ENCODE results near the gene ANKS6. TPM values are rescaled to one million over a fixed set of nuclear protein-coding genes. Genes with fewer than 3 reads are reported as not detected.

The ANKS6 gene
- total RNA-seq, 2 donors from 2014 or later, result 19.5 to 22.0 TPM

DNA sequence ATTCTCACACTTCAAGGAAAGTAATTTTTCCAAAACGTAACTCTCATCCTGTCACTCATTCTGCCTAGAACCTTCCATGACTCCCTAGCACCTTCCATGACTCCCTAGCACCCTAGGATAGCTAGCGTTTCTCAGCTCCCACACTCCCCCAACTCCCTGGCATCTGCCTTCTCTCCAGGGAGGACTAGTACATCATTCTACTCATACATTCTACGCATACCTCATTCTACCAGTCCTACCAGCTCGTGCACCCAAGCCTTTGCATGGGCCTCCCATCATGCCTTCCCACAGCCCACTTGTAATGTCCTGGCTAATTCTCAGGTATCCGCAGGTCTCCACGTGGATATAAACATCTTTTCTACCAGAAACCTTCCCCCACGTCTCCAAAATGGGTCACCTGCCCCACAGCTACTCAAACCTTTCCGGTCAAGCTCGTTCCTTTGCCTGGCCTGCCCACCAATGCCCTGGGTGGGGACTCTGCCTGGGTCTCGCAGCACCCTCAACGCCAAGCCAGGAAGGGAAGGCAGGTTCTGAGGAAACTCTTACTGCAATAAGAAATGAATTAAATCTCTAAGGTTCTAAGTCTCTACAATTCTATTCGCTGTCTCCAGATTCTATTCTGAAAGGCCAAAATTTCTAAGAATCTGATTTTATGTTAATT, 930 bp downstream of the ANKS6 start:
- no peak overlapping the region for H3K27ac ChIP-seq
- no peak for DNase-seq
- H3K9ac ChIP-seq (ENCODE audit: low read depth in 2 of 2, low read length in 2 of 2), result peak overlapping the region; percentile 55 to 67
- H3K36me3 ChIP-seq, result no peaks in the 10 kb centered on the region
- H3K4me3 ChIP-seq, result peak overlapping the region; percentile 64
- no peaks in the 10 kb centered on the region for H3K27me3 ChIP-seq
- intact Hi-C loops (cut with DNase I), result no loop called here
- H3K9me3 ChIP-seq, result no peaks in the 10 kb centered on the region
- TF ChIP-seq, protein P1, sequence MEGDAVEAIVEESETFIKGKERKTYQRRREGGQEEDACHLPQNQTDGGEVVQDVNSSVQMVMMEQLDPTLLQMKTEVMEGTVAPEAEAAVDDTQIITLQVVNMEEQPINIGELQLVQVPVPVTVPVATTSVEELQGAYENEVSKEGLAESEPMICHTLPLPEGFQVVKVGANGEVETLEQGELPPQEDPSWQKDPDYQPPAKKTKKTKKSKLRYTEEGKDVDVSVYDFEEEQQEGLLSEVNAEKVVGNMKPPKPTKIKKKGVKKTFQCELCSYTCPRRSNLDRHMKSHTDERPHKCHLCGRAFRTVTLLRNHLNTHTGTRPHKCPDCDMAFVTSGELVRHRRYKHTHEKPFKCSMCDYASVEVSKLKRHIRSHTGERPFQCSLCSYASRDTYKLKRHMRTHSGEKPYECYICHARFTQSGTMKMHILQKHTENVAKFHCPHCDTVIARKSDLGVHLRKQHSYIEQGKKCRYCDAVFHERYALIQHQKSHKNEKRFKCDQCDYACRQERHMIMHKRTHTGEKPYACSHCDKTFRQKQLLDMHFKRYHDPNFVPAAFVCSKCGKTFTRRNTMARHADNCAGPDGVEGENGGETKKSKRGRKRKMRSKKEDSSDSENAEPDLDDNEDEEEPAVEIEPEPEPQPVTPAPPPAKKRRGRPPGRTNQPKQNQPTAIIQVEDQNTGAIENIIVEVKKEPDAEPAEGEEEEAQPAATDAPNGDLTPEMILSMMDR (IDR thresholded peaks at IDR 0.05), result no peak
- no peaks in the 10 kb centered on the region for H3K4me1 ChIP-seq

DNA sequence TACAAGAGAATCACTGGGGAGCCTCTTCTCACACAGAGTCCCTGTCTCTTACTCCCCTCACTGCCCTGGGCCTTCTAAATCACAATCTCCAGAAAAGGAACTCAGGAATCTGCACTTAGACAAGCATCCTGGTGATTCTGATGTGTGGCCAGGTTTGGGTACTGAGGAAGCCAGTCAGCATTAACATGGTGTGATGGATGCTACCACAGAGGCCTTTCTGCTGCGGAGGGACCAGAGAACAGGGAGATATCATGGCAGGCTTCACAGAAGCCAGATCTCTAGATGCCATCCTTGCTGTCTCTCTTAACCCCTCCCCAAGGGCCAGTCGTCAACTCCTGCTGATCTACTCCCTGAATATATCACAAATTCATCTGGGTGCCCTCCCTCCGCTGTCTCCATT, 1.6 kb downstream of the ANKS6 start:
- no peak for DNase-seq
- intact Hi-C loops (cut with DNase I), result loop anchor here (5.0 kb wide), 1 partner anchor 478 kb away; no protein-coding TSS in a partner anchor
- H3K27me3 ChIP-seq, result no peaks in the 10 kb centered on the region
- H3K9ac ChIP-seq (ENCODE audit: low read depth in 2 of 2, low read length in 2 of 2), result no peak overlapping the region
- no peaks in the 10 kb centered on the region for H3K9me3 ChIP-seq
- no peak overlapping the region for H3K27ac ChIP-seq
- H3K4me1 ChIP-seq, result no peaks in the 10 kb centered on the region
- H3K4me3 ChIP-seq, result no peak overlapping the region
- H3K36me3 ChIP-seq, result no peaks in the 10 kb centered on the region
- TF ChIP-seq, protein P1 (IDR thresholded peaks at IDR 0.05), result no peak

DNA sequence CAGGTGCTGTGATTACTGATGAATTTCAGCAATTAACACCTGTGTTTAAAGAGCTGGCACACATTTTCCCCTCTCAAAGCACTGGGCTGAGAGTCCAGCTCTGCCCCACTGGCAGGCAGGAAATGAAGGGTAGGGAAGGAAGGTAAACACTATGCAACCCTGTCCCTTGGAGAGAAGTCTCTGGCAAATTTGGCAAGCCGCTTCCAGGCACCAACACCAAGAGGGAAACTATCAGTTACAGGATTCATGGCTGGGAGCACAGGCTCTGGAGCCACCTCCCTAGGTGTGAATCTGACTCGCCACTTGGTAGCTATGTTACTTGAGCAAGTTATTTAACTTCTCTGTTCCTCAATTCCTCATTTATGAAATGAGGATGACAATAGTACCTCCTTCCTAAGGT, 3.3 kb downstream of the ANKS6 start:
- H3K9me3 ChIP-seq, result no peaks in the 10 kb centered on the region
- intact Hi-C loops (cut with DNase I), result loop anchor here (5.0 kb wide), 1 partner anchor 476 kb away; no protein-coding TSS in a partner anchor
- no peaks in the 10 kb centered on the region for H3K36me3 ChIP-seq
- H3K27ac ChIP-seq, result no peak overlapping the region
- no peak for DNase-seq
- no peak overlapping the region for H3K9ac ChIP-seq (ENCODE audit: low read depth in 2 of 2, low read length in 2 of 2)
- H3K4me1 ChIP-seq, result no peaks in the 10 kb centered on the region
- H3K27me3 ChIP-seq, result no peaks in the 10 kb centered on the region
- H3K4me3 ChIP-seq, result no peak overlapping the region
- TF ChIP-seq, protein P1 (IDR thresholded peaks at IDR 0.05), result no peak

DNA sequence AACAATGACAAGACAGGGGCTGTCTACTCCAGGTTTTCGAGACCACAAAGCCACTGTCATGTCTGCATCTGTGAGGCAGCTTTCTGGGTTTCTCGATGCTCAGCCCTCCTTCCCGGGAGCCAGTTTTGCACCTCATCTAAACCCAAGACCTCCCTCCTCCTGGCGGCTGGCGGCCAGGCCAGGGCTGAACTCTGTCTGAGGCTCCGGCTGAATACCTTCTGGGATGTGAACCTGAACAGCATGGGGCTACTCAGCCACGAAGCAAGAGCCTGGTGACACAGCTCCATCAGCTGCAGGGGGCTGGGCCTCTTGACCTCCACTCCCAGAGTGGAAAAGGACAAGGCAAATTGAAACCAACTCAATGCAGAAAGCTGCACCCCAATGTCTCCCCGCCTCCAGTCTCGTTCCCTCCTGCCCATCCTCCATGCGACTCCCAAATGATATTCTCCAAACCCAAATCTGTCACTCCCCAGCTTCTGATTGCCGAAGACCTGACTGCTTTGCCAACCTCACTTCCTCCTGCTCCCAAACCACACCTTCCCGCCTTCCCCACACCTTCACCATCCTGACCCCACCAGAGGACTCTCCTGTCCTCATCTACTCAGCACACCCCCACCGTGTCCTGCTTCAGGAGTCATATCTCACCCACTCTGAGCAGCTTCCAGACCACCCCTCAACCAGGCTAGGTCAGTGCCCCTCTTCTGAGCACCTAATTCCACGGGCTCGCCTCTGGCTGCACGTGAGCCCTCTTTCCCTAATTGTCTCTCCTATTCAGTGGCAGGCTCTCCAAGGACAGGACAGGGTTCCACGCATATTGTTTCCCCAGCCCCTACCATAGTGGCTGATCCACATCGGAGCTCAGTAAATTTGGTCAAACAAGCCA, 4.5 kb downstream of the ANKS6 start:
- Histone ChIP-seq H3K27me3 (no peaks in the 10 kb centered on the region), H3K4me3 (no peak overlapping the region), H3K27ac (no peak overlapping the region), H3K4me1 (no peaks in the 10 kb centered on the region), H3K9me3 (no peaks in the 10 kb centered on the region), H3K9ac (ENCODE audit: low read depth in 2 of 2, low read length in 2 of 2) (no peak overlapping the region), H3K36me3 (no peaks in the 10 kb centered on the region)
- DNase-seq, result no peak
- intact Hi-C loops (cut with DNase I), result loop anchor here (5.0 kb wide), 1 partner anchor 475 kb away; no protein-coding TSS in a partner anchor
- TF ChIP-seq, protein P1 (IDR thresholded peaks at IDR 0.05), result no peak

DNA sequence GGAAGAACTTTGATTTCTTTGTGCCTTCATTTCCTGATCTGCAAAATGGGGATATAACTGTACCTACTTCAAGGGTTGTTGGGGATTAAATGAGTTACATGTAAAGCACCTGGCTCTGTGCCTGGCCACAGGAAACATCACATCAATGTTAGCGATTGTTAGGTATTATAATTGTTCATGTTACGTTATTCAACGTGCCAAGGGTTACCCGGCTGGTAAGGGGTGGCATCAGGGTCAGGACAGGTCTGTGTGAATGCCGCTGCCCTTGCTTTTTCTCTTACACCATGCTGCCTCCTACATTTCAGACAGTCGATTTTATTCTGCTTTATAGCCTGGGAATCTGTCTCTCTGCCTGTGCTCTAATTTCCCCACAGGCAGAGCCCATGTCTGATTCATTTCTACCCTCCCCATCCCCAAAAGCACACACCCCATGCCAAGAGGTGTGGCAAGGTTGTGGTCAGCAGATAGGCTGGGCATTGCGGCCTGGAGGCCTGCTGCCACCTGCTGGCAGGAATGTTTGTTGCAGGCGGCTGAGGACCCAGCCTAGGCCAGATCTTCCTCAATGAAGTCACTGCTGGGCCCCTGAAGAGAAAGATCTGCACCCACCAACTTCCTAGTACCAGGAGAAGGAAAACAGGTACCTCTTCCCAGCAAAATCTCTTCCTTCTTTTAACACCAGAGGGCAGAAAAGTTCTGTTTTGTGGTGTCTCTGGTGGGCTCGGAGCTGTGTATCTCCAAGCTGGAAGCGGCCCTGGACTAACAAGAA, 5.3 kb downstream of the ANKS6 start:
- H3K27ac ChIP-seq, result no peak overlapping the region
- H3K4me1 ChIP-seq, result no peaks in the 10 kb centered on the region
- no peaks in the 10 kb centered on the region for H3K9me3 ChIP-seq
- H3K27me3 ChIP-seq, result no peaks in the 10 kb centered on the region
- TF ChIP-seq, protein P1 (IDR thresholded peaks at IDR 0.05), result peak; percentile 99
- intact Hi-C loops (cut with DNase I), result loop anchor here (5.0 kb wide), 1 partner anchor 474 kb away; no protein-coding TSS in a partner anchor
- DNase-seq, result peak; percentile 83
- H3K4me3 ChIP-seq, result no peak overlapping the region
- no peak overlapping the region for H3K9ac ChIP-seq (ENCODE audit: low read depth in 2 of 2, low read length in 2 of 2)
- no peaks in the 10 kb centered on the region for H3K36me3 ChIP-seq

Data from colonic mucosa (tissue), 4 donors.